Cerebellar nuclear complex (tissue), 1 donor: ENCODE measurements around the gene LMF1.

ENCODE experiments used
- DNase-seq, 2 experiments: peaks; one replicate each; lab custom pipeline; 2025; lab: John Stamatoyannopoulos, UW

The LMF1 gene

DNA sequence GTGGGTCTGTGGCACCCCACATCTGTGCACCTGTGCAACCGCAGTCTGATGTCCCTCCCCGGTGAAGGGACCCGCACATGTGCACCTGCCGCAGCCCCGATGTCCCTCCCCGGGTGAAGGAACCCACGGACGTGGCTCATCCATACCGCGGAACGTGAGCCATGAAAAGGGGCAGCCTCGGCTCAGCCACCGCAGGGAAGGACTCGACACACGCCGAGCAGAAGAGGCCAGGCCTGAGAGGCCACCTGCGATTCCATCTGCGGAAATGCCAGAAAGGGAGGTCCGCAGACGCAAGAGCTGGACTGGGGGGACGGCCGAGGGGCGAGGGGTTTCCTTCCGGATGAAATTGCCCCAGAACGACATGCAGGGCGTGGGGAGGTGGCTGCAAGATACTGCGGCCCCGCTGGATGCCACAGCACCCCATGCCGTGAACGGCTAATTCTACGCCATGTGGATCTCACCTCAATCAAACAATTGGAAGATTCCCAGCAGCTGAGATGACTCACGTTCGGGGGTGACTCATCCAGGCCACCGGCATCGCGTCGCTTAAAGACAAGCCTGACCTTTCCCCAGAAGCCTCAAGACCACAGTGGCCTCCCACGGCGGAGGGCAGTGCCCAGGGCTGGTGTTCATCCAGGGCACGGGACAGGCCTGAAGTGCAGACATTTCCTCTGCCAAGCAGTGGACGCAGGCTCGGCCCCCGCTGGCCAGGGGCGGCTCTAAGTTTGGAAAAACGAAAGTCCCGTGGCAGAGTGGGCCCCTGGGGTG is 31.8 kb upstream of the LMF1 start:
- DNase-seq, result no peak

DNA sequence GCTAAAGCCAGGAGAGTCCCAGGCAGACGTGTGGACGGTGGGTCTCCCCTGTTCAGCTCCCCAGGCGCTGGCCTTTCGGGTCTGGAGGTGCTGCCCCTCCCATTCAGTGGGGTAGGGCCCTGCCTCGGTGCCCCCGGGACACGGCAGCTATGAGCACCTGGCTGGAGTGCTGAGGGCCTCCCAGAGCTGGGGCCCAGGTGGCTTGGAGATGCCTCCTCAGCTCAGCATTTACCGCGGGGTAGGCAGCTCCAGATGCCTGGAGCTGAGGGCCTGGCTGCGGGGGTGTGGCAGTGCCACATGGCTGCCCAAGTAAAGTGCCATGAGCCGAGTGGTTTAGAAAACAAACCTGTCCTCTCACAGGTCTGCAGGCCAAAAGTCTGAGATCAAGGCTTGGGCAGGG is 30.3 kb upstream of the LMF1 start:
- DNase-seq, result no peak

DNA sequence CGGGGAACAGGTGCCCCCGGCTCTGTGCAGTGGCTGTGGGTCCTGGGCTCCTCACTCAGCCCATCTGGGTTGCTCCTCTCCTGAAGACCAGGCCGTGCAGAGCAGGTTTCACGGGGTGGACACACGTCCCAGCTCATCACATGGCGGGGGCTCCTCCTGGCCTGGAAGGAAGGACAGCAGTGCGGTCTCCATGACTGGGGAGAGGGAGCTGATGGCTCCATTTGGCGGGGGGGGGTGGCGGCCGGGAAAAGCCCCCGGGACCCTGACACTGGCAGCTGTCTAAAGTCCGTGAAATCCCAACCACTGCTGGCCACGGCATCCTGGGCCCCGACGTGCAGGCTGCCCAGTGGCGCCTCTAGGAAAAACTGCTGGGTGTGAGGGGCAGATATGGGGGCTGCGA is 29.8 kb upstream of the LMF1 start:
- DNase-seq, result no peak

DNA sequence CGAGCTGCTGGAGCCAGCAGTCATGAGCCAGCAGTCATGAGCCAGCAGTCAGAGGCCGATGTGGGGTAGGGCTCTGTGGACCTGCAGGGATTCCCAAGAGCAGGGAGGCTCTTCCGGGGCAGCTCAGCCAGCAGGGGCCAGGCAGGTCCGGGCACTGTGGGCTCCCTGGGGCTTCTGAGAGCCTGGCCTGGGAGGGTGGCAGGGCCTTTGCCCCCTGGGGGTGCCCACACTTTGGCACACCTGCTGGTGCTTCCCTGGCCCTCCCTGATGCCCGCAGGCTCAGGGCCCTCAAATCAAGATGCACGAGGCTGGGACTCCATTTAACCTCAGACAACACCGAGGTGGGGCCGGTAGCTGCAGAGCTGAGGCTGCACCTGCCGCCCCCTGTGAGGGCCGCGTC is 28.9 kb upstream of the LMF1 start:
- no peak for DNase-seq

DNA sequence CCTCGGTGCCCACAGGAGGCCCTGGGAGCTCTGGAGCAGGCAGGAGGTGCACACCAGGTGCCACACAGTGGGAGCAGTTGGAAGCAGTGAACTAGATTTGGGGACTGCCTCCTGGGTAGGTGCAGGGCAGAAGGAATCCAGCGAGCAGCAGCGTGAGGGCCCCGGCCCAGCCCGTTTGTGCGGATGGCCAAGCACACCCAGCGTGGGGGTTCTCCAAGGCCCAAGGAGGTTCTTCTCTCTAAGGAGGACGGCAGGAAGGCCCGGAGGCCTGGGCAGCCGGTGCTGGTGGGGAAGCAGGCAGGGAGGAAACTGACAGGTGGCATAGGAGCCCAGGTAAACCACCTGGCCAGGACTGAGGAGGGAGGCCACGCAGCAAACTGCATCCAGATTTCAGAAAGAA is 27.8 kb upstream of the LMF1 start:
- no peak for DNase-seq

DNA sequence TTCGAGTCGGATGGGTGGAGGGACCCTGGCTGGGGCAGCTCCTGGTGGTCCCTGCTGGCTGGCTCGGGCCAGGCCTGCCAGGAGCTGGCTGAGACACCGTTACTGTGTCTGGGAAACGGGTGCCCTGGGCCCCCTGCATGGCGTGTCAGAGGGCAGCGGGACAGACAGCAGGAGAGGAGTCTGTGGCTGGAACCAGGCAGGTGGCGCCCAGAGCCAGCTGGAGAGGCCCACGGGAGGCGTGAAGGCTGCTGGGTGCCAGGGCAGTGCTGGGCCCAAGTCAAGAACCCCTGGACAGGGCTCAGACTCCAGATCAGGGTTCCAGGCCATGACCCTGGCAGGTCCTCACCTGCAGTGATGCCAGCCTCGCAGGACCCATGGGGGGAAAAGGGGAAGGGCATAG is 27.4 kb upstream of the LMF1 start:
- no peak for DNase-seq

DNA sequence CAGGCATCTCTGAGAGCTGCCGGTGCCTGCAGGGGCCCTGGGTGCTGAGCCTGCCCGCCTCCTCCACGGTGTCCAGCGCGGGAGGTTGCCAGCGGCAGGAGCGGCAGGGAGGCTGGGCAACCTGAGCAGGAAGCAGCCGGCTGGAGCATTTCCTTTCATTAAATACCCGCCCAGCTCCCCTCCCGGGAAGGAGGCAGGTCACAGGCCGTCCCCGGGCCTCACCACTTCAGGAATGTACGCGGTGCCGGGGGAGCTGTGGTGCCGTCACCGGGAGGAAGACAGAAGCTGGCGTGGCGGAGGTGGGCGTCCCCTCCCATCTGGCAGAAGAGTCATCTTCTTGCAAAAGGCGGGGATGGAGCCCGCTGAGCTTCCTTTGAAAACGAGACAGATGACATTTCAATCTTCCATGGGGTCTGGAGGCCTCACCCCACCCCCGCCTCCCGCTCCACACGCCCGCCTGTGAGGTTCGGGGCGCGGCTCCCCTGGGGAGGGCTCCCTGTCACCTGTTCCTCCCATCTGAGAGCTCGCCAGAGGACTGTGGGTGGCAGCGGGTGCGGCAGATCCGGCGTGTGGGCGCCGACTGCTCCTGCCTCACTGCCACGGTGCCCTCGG is 26.8 kb upstream of the LMF1 start:
- no peak for DNase-seq

DNA sequence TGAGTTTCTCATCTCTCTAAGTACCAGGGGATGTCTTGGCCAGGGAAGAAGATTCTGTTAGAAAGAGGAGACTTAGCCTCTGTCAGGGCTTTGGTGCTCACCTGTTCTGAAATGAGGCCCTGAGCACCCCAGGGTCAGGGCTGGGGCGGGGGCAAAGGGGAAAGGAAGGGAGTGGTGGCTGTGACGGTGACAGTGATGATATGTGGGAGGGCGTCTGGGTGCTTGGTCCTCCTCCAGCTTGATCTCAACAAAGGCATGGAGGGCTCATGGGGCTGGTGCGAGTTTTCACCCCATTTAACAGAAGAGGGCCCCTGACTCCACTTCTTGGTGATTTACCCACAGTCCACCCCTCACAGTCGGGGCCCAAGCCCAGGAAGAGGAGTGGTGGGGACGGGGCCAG is 25.9 kb upstream of the LMF1 start:
- no peak for DNase-seq

DNA sequence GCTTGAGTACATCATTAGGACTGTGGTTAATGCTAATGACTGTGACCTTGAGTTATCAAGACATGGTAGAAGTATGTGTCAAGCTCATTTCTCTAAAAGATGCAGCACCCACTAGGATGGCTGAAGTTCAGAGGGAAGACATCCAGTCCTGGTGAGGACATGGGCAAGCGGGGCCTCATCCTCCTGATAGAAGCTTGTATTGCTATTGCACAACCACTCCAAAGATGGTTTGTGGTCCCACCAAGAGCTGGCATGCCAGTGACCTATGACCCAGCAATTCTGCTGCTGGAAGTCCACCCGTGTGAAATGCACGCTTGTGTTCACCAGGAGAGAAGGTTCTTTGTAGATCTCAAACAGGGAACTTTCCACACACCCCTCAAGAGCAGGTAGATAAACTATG is 25.0 kb upstream of the LMF1 start:
- DNase-seq, result no peak

DNA sequence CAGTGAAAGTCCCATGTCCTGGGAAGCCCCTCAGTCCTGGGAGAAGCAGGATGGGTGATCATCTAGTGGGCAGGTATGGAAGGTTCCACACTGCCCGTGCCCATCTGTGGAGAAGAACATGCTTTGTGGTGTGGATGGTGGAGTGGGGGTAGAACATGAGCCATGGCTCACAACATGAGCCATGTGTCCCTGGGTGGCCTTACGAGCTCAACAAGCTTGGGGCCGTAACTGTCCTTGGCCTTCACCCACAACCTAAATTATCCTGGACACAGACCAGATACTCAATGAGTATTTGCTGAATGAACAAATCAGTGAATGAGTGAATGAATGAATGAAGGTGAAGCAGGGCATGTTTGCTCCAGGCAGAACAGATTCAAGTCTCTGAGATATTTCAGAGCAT is 24.3 kb upstream of the LMF1 start:
- no peak for DNase-seq

DNA sequence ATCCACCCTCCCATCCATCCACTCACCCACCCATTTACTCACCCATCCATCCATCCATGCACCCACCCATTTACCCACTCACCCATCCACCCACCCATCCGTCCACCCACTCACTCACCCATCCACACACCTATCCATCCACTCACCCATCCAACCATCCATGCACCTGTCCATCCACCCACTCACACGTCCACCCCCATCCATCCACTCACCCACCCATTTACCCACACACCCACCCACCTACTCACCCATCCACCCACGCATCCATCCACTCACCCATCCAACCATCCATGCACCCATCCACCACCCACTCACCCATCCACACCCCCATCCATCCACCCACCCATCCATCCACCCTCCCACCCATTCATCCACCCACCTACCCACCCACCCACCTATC is 22.9 kb upstream of the LMF1 start:
- DNase-seq, result no peak

DNA sequence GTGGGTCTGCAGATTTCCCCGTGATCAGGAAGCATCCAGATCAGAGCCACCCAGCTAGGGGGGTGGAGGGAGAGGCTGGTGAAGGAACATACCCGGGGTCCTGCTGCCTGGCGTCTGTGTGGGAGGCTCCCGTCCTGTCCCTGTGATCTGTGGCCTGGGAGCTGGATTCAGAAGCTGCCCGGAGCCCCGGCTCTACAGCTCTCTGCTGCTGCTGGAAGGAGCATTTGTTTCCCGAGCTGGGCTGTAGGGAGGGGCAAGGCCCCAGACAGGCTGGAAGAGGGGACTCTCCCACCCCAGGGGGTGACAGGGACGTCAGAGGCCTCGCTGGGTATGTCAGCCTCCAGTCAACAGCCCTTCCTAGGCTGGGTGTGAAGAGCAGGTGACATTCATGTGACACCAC is 21.0 kb upstream of the LMF1 start:
- no peak for DNase-seq

DNA sequence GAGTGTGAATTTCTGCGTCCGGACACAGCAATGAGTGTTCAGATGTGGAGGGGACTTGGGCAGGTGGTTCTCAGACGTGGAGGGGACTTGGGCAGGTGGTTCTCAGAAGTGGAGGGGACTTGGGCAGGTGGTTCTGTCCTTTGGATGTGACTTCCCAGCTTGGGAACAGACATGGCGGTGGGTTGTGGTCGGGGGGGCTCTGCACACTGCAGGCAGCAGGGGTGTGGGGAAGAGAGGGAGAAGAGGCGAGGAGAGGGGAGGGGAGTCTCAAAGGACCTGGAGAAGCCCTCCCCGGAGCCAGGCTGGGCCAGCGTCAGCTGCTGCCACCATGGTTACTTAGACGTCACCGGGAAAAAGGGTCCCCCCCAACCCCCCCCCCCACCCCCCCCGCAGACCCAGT is 20.6 kb upstream of the LMF1 start:
- no peak for DNase-seq

DNA sequence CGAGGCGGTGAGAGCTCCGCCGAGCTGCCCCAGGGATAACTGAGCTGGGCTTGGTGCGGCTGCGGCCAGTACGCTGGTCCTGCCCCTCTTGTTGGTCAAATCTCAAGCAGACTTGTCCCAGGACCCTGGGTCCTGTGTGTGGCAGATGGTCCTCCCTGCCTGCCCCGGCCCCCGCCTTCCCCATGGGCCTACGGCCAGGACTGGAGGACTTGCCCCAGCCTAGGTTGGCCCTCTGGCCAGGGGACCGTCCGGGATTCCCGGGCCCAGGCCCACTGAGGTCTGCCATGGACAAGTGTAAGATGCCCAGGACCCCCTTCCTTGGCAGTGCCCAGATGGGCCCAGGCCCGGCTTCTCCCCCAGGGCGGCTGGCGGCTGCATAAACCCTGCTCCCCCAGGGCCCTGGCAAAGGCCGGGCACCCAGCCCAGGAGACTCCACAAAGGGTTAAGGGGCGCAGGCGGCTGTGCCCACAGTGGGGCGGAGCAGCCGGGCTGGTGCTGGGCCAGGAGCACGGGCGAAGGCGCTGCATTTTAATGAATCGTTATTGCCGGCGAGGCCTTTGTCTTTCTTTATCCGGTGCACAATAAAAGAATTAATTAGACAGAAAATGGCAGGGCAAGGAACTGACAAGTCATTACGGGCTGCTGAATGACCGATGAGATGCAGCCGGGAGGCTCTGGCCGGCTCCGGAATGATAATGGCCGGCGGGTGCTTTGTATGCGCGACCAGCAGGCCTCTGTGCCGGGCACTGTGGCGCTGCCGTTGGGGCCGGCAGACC is 19.9 kb upstream of the LMF1 start:
- DNase-seq, result no peak

DNA sequence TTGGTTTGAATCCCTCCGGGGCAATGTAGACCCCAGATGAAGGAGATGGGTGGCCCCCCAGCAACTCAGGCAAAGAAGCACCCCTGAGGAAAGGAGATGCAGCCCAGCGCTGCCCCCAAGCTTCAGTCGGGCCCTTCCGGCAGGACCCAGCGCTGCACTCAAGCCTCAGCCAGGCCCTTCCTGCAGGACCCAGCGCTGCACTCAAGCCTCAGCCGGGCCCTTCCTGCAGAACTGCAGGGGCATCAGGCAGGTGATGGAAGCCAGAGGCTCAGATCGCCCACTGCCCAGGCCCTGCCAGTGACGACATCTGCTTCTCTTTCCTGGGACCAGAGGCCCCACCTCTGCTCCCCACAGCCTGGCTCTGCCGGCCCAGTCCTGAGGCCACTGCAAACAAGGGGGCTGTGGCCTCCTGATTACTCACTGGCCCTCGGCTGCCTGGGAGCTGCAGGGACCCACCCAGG is 18.6 kb upstream of the LMF1 start:
- no peak for DNase-seq

DNA sequence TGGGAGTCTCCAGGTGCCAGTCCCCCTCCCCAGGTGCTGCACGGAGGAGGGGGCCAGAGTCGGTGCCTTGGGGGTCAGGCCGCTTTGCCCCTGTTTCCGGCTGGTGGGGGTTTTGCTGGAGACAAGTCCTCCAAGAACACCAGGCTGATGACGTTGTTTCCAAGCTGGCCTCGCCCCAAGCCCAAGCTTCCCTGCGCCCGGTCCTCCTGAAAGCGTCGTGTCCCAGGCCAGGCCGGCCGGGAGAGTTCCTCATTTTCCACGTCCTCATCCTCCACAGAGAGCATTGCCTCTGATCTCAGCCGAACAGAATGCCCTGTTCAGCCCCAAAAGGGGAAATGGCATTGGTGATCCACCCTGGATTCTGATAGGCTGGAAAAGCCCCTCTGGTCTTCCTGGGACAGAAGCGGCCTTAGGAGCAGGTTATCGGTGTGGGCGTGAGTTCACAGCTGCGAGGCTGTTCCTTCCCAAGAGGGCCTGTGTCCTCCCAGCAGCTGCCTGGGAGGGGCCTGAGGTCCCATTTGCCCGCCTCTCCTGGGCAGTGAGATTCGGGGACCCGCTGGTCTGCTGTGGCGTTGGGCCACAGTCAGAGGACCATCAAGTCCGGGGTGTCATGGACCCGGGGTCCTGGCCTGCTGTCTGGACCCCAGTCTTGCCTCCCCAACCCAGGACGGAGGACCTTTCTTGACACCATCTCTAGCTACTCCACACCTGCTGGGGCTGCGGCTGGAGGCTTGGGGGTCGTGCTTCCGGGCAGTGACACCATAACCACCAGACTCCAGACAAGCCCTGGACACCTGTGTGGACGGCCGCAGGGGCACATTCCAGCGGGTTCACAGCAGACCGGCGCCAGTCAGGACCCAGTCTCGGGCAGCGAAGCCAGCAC is 17.9 kb upstream of the LMF1 start:
- DNase-seq, result no peak

DNA sequence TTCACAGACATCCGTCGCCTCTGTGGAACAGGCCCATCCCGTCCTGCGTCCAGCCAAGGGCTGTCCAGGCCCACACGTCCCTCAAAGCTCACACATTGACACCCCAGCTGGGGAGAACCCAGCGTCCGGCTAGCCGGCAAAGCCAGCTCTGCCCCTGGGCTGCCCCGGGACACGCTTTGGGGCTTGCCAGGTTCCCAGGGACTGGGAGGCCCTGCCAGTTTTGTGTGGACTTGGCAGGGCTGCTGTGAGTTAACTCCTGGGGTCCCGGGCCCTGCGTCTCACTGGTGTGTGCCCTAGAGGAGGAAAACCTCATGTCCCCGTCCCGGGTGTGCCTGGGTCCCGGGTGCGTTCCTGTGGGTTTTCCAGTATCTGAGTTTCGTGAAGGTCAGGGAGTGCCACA is 17.1 kb upstream of the LMF1 start:
- DNase-seq, result no peak

DNA sequence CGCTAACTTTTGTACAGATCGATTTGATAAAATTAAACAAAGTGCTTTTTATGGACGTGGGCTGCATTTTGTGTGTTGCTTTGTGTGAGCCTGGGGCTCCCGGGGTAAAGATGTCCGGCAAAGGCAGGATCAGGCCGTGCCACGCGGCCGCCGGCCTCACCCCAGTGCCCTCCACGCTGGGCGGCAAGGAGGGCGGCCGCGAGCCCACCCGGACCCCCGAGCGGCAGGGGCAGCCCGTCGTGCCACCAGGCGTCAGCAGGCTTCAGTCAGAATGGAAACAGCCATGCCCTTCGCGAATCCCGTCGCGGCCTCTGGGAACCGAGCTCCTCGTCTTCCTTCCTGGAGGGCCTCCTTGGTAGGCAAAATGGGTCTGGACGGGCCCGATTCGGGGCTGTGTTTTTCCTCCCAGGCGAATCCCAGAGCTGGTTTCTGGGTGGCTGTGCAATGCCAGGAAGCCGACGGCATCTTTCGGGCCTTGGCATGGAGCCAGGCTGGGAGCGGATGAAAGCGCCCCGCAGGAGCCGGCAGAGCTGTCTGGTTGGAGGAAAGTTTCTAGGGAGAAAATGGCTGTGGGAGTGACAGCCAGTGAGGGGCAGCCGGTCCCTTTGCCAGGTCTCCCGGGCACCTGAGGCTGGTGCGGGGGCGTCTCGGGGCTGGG is 16.3 kb upstream of the LMF1 start:
- no peak for DNase-seq

DNA sequence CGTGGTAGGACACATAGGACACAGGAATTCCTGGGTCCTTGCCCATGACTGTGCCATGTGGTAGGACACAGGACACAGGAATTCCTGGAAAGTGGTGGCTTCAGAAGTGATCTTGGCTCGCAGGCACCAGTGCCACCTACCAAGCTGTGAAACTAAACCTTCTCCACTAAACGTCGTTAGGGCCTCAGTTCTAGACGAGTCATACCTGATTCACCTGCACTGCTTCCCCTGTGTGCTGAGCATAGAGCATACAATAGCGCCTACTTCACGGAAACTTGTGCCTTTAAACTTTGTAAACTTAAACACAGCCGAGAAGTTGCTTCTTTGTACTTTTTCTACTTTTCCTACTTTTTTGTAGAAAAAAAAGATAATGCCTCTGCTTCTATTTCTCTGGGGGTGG is 15.6 kb upstream of the LMF1 start:
- DNase-seq, result no peak

DNA sequence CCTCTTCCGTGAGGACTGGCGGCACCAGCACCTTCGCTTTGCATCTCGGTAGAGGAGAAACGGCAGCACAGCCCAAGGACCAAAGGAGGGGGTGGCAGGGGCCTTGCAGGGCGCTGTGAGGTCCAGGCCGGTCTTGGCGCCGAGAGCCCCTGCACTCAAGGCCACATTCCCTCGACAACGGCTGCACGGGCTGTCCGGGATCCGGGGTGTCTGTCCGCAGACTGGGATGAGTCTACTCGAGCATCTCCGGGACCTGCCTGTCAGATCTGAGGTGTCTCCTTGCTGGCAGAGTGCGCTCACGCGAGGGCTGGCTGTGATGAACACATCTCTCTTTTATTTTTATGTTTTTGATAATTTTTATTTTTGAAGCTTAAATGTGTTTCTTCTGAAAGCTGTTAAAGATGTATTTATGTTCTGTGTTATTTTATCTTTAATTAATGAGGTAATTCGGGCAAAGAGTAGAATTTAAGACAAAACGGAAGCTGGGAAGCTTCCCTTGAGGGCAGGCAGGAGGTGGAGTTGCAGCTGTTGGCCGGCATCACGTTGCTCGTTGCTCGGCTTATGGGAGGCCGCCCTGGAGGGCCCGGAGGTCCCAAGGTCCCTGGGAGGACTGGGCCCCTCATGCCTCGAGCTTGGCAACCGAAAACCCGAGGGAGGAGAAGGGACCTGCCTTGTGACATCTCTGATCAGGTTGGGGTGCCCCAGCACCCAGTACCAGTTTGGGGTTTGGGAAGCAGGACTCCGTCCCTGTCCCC is 15.0 kb upstream of the LMF1 start:
- DNase-seq, result no peak
